ENCODE results near the gene TRAF3IP1. TPM values are rescaled to one million over a fixed set of nuclear protein-coding genes. Genes with fewer than 3 reads are reported as not detected.
"Not testable (repeated sequence)": the region's sequence is repeated elsewhere in the genome, so short reads cannot be mapped to it uniquely, and the experiment has no call there.

TRAF3IP1 gene
- total and polyA plus RNA-seq, 2 donors = 2.7 to 5.1 TPM

DNA sequence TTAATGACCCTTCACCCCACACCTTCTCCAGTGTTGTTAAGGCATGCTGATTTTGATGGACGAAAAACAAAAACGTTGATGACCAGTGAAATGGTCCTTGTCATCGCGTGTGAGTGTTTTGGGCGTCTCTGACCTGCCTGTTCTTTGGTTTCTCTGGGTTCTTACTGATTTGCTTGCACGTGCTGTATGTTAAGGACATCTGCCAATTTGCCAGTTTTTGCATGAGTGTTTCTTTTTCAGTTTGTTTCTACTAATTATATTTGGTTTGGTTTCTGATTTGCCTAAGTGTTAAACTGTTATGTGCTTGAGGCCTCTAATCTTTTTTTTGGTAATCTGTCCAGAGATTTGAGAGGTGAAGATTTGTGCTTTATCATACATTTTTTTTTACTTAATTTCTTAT is 14.6 kb downstream of the TRAF3IP1 start:
- WGBS = 95% methylated on average over 6 of the region's 6 CpGs

DNA sequence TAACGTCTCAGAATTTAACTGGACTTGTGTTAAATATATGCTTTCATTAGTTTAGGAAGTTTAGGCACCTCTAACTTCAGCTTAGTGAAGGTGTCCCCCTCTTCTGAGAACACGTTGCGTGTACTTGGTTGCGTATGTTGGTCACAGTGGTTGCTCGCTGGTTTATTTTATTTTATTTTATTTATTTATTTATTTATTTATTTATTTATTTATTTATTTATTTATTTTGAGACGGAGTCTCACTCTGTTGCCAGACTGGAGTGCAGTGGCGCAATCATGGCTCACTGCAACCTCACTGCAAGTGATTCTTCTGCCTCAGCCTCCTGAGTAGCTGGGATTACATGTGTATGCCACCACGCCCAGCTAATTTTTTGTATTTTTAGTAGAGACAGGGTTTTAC is 15.3 kb downstream of the TRAF3IP1 start:
- H3K4me1 ChIP-seq (ENCODE audit: control insufficient read depth in 2 of 2, insufficient read depth in 2 of 2, low read length in 2 of 2); H3K36me3 ChIP-seq (ENCODE audit: control insufficient read depth in 2 of 2, insufficient read depth in 2 of 2, low read length in 1 of 2): not testable (repeated sequence)
- 97% methylated on average over 8 of the region's 8 CpGs for WGBS

More for the DNA sequence above, 14.6 kb downstream of the TRAF3IP1 start:
- DNase-seq (ENCODE audit: low read depth in 6 of 9, low spot score in 9 of 9) = no peak
- Histone ChIP-seq H3K4me3 (ENCODE audit: low read length in 2 of 2) (no peak overlapping the region), H3K27me3 (ENCODE audit: control insufficient read depth in 2 of 2, insufficient read depth in 1 of 2, low read length in 1 of 2) (no peaks in the 10 kb centered on the region), H3K36me3 (ENCODE audit: control insufficient read depth in 2 of 2, insufficient read depth in 2 of 2, low read length in 1 of 2) (no peaks in the 10 kb centered on the region), H3K27ac (ENCODE audit: low read depth in 1 of 2, low read length in 1 of 2) (no peak overlapping the region), H3K9me3 (ENCODE audit: control insufficient read depth in 2 of 2, insufficient read depth in 1 of 2, low read length in 1 of 2) (no peaks in the 10 kb centered on the region), H3K4me1 (ENCODE audit: control insufficient read depth in 2 of 2, insufficient read depth in 2 of 2, low read length in 2 of 2) (no peaks in the 10 kb centered on the region)

DNA sequence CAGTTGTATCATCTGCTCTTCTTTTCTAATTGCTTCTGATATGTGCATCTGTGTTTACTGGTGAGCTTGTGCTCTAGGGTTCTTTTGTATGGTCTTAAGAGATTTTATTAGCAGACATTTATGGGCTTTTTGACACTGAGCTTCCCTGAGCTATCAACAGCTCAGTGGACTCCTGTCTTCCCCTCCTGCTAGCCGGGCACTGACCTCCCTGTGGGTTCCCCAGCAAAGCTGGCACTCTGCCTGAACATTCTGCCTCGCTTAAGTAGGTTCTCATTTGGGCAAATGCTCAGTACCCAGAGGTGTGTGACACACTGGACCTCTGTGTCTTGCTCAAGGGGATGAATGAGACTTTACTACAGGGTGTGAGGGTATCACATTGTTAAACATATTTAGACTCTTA is 15.8 kb downstream of the TRAF3IP1 start:
- Histone ChIP-seq H3K36me3 (ENCODE audit: control insufficient read depth in 2 of 2, insufficient read depth in 2 of 2, low read length in 1 of 2) (no peaks in the 10 kb centered on the region), H3K27ac (ENCODE audit: low read depth in 1 of 2, low read length in 1 of 2) (no peak overlapping the region)

More for the DNA sequence above, 15.3 kb downstream of the TRAF3IP1 start:
- H3K9me3 ChIP-seq (ENCODE audit: control insufficient read depth in 2 of 2, insufficient read depth in 1 of 2, low read length in 1 of 2); H3K4me3 ChIP-seq (ENCODE audit: low read length in 2 of 2); DNase-seq (ENCODE audit: low read depth in 6 of 9, low spot score in 9 of 9); H3K27ac ChIP-seq (ENCODE audit: low read depth in 1 of 2, low read length in 1 of 2); H3K27me3 ChIP-seq (ENCODE audit: control insufficient read depth in 2 of 2, insufficient read depth in 1 of 2, low read length in 1 of 2): not testable (repeated sequence)

DNA sequence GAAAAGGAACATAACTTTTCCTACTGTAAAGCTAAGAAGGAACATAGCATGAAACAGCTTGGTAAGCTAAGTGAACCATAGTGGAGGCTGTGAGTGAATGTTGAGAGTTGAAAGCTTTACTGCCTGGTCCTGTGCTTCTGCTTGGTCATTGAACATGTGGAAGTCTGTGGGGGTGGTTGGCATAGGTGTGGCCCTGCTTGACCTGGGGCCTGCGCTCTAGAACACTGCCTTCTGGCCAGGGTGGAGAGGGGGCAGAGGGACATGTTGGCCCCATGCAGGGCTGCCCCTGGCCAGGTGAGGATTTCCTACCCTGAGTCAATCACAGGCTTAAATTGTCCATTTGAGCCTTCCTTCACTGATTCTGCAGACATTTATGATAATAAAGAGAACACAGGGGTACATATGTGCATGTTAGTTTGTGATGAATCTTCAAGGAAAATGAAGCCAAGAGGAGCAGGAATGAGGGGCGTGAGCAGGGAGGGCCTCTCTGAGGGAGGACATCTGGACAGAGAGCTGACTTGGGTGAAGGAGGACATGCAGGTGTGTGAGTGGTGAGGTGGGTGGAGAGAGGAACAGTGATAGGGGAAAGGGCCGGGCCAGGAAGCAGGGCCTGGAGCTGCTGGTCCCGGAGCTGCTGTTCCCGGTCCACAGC is 16.6 kb downstream of the TRAF3IP1 start:
- no peak for DNase-seq (ENCODE audit: low read depth in 6 of 9, low spot score in 9 of 9)
- H3K36me3 ChIP-seq (ENCODE audit: control insufficient read depth in 2 of 2, insufficient read depth in 2 of 2, low read length in 1 of 2) = no peaks in the 10 kb centered on the region
- H3K9me3 ChIP-seq (ENCODE audit: control insufficient read depth in 2 of 2, insufficient read depth in 1 of 2, low read length in 1 of 2) = no peaks in the 10 kb centered on the region
- WGBS = 98% methylated on average over 5 of the region's 5 CpGs
- H3K27ac ChIP-seq (ENCODE audit: low read depth in 1 of 2, low read length in 1 of 2) = no peak overlapping the region
- no peak overlapping the region for H3K4me3 ChIP-seq (ENCODE audit: low read length in 2 of 2)
- no peaks in the 10 kb centered on the region for H3K4me1 ChIP-seq (ENCODE audit: control insufficient read depth in 2 of 2, insufficient read depth in 2 of 2, low read length in 2 of 2)
- H3K27me3 ChIP-seq (ENCODE audit: control insufficient read depth in 2 of 2, insufficient read depth in 1 of 2, low read length in 1 of 2) = no peaks in the 10 kb centered on the region

More for the DNA sequence above, 15.8 kb downstream of the TRAF3IP1 start:
- Histone ChIP-seq H3K4me3 (ENCODE audit: low read length in 2 of 2) (no peak overlapping the region), H3K9me3 (ENCODE audit: control insufficient read depth in 2 of 2, insufficient read depth in 1 of 2, low read length in 1 of 2) (no peaks in the 10 kb centered on the region), H3K4me1 (ENCODE audit: control insufficient read depth in 2 of 2, insufficient read depth in 2 of 2, low read length in 2 of 2) (no peaks in the 10 kb centered on the region), H3K27me3 (ENCODE audit: control insufficient read depth in 2 of 2, insufficient read depth in 1 of 2, low read length in 1 of 2) (no peaks in the 10 kb centered on the region)
- no peak for DNase-seq (ENCODE audit: low read depth in 6 of 9, low spot score in 9 of 9)
- 92% methylated on average over 2 of the region's 2 CpGs for WGBS

DNA sequence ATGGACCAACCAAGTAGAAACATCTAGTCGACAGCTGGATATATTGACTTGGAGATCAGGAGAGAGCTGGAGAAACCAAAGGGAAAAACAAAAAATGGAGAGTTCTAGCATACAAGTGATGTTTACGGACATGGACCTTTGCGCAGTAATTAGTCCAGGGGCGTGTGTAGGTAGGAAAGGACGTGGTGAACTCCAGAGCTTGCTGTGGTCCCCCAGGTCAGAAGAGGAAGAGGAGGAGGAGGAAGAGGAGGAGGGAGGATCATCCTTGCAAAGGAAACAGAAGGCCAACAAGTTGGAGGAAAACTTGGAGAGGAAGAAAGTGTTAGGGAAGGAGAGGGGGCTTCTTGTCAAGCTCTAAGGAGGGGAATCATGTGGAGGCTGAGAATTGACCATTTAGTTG is 17.5 kb downstream of the TRAF3IP1 start:
- H3K27ac ChIP-seq (ENCODE audit: low read depth in 1 of 2, low read length in 1 of 2) = no peak overlapping the region
- no peak for DNase-seq (ENCODE audit: low read depth in 6 of 9, low spot score in 9 of 9)
- no peaks in the 10 kb centered on the region for H3K9me3 ChIP-seq (ENCODE audit: control insufficient read depth in 2 of 2, insufficient read depth in 1 of 2, low read length in 1 of 2)
- H3K4me1 ChIP-seq (ENCODE audit: control insufficient read depth in 2 of 2, insufficient read depth in 2 of 2, low read length in 2 of 2) = no peaks in the 10 kb centered on the region
- H3K36me3 ChIP-seq (ENCODE audit: control insufficient read depth in 2 of 2, insufficient read depth in 2 of 2, low read length in 1 of 2) = no peaks in the 10 kb centered on the region
- WGBS = 96% methylated on average over 5 of the region's 5 CpGs
- H3K4me3 ChIP-seq (ENCODE audit: low read length in 2 of 2) = no peak overlapping the region
- no peaks in the 10 kb centered on the region for H3K27me3 ChIP-seq (ENCODE audit: control insufficient read depth in 2 of 2, insufficient read depth in 1 of 2, low read length in 1 of 2)

DNA sequence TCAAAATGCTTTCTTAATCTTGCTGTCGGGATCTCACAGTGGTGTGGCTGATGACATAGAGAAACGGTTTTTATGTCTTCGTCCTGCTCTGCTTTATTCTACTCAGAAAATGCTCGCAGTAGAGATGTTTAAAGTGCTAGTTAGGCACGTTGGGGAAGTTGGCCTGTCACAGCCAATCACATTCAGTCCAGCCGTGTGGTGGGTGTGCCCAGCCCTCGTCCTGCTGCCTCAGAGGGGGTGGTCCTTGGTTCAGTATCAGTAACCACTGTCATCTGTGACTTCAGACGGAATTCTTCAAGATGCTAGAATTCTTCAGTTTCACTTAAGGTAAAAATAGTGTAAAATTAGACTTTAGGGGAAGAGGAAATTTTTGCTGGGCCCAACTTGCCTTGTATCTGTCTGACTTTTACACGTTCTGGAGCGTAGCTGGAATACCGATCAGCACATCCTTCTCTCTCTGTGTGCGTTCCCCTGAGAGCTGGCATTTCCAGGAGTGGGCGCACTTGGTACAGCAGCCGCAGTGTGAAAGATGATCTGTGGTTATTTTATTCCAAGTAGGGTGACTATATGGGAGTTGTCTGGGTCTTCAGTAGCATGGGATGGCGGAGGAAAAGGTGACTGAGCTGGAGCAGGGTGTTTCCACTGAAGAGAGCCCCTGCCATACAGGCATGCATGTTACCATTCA is 18.5 kb downstream of the TRAF3IP1 start:
- Histone ChIP-seq H3K27ac (ENCODE audit: low read depth in 1 of 2, low read length in 1 of 2) (no peak overlapping the region), H3K36me3 (ENCODE audit: control insufficient read depth in 2 of 2, insufficient read depth in 2 of 2, low read length in 1 of 2) (no peaks in the 10 kb centered on the region), H3K9me3 (ENCODE audit: control insufficient read depth in 2 of 2, insufficient read depth in 1 of 2, low read length in 1 of 2) (no peaks in the 10 kb centered on the region), H3K27me3 (ENCODE audit: control insufficient read depth in 2 of 2, insufficient read depth in 1 of 2, low read length in 1 of 2) (no peaks in the 10 kb centered on the region), H3K4me3 (ENCODE audit: low read length in 2 of 2) (no peak overlapping the region), H3K4me1 (ENCODE audit: control insufficient read depth in 2 of 2, insufficient read depth in 2 of 2, low read length in 2 of 2) (no peaks in the 10 kb centered on the region)
- 95% methylated on average over 15 of the region's 15 CpGs for WGBS
- DNase-seq (ENCODE audit: low read depth in 6 of 9, low spot score in 9 of 9) = no peak

DNA sequence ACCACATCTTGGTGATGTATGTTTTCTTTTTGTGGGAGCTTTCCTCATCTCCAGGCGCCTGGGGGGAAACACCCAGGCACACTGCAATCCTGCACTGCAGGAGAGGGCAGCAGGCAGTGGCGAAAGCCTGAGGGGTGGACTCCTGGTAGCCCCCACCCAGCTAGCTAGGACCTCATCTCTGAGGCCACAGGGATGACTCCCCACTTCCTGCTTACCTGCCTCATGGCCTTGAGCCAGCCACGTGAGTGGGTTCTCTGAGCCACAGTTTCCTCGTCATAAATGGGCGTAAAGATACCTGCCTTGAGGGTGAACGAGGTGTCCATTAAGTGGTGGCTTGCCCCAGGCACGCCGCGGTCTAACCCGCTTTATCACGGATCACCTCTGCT is 19.1 kb downstream of the TRAF3IP1 start:
- Histone ChIP-seq H3K9me3 (ENCODE audit: control insufficient read depth in 2 of 2, insufficient read depth in 1 of 2, low read length in 1 of 2) (no peaks in the 10 kb centered on the region), H3K27me3 (ENCODE audit: control insufficient read depth in 2 of 2, insufficient read depth in 1 of 2, low read length in 1 of 2) (no peaks in the 10 kb centered on the region), H3K27ac (ENCODE audit: low read depth in 1 of 2, low read length in 1 of 2) (no peak overlapping the region), H3K36me3 (ENCODE audit: control insufficient read depth in 2 of 2, insufficient read depth in 2 of 2, low read length in 1 of 2) (no peaks in the 10 kb centered on the region), H3K4me3 (ENCODE audit: low read length in 2 of 2) (no peak overlapping the region), H3K4me1 (ENCODE audit: control insufficient read depth in 2 of 2, insufficient read depth in 2 of 2, low read length in 2 of 2) (no peaks in the 10 kb centered on the region)
- DNase-seq (ENCODE audit: low read depth in 6 of 9, low spot score in 9 of 9) = no peak
- WGBS = 87% methylated on average over 11 of the region's 11 CpGs

DNA sequence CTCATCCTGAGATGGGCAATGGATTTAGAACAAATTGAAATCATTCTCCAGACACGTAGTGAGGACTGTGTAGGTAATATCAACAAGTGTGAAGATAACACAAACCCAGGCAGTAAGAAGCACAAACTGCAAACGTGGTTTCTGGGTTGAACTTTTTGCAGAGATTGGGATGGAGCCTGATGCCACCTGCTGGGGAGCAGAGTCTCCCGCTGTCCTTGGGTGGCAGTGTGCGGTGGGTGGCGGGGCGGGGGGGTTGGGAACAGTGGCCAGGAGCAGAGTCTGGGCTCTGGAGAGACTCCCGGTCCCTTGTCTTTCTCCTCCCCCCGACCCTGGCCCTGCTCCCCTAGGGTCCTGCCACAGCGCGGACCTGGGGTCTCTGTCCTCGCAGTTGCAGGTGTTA is 19.5 kb downstream of the TRAF3IP1 start:
- Histone ChIP-seq H3K27ac (ENCODE audit: low read depth in 1 of 2, low read length in 1 of 2) (no peak overlapping the region), H3K27me3 (ENCODE audit: control insufficient read depth in 2 of 2, insufficient read depth in 1 of 2, low read length in 1 of 2) (no peaks in the 10 kb centered on the region), H3K4me1 (ENCODE audit: control insufficient read depth in 2 of 2, insufficient read depth in 2 of 2, low read length in 2 of 2) (no peaks in the 10 kb centered on the region), H3K36me3 (ENCODE audit: control insufficient read depth in 2 of 2, insufficient read depth in 2 of 2, low read length in 1 of 2) (no peaks in the 10 kb centered on the region), H3K9me3 (ENCODE audit: control insufficient read depth in 2 of 2, insufficient read depth in 1 of 2, low read length in 1 of 2) (no peaks in the 10 kb centered on the region), H3K4me3 (ENCODE audit: low read length in 2 of 2) (no peak overlapping the region)
- WGBS = 95% methylated on average over 11 of the region's 11 CpGs
- no peak for DNase-seq (ENCODE audit: low read depth in 6 of 9, low spot score in 9 of 9)

DNA sequence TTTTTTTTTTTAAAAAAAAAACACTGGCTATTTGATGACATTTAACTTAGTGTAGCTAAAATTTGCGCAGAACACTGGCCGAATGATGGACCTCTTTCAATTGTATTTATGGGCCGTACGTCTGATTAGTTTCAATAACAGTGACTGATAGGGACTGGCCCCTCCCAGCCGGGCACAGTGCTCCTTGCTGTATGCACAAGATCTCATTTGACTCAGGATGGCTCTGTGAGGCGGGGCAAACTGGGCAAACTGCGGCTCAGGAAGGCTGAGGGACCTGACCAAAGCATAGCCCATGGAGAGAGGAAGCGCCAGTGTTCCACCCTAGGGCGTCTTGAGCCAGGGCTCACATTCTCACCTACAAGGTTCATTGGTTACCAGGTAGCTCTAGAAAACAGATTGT is 21.2 kb downstream of the TRAF3IP1 start:
- Histone ChIP-seq H3K4me1 (ENCODE audit: control insufficient read depth in 2 of 2, insufficient read depth in 2 of 2, low read length in 2 of 2) (no peaks in the 10 kb centered on the region), H3K36me3 (ENCODE audit: control insufficient read depth in 2 of 2, insufficient read depth in 2 of 2, low read length in 1 of 2) (no peaks in the 10 kb centered on the region), H3K9me3 (ENCODE audit: control insufficient read depth in 2 of 2, insufficient read depth in 1 of 2, low read length in 1 of 2) (no peaks in the 10 kb centered on the region), H3K4me3 (ENCODE audit: low read length in 2 of 2) (no peak overlapping the region), H3K27me3 (ENCODE audit: control insufficient read depth in 2 of 2, insufficient read depth in 1 of 2, low read length in 1 of 2) (no peaks in the 10 kb centered on the region), H3K27ac (ENCODE audit: low read depth in 1 of 2, low read length in 1 of 2) (no peak overlapping the region)
- 97% methylated on average over 9 of the region's 9 CpGs for WGBS
- no peak for DNase-seq (ENCODE audit: low read depth in 6 of 9, low spot score in 9 of 9)

All from thymus (tissue), 11 donors.